ENCODE measurements around the gene TADA1. TPM values are rescaled to one million over a fixed set of nuclear protein-coding genes. Genes with fewer than 3 reads are reported as not detected.

Gene TADA1
- total RNA-seq, 4 donors from 2014 or later, result 10.4 to 16.6 (median 13.1) TPM

DNA sequence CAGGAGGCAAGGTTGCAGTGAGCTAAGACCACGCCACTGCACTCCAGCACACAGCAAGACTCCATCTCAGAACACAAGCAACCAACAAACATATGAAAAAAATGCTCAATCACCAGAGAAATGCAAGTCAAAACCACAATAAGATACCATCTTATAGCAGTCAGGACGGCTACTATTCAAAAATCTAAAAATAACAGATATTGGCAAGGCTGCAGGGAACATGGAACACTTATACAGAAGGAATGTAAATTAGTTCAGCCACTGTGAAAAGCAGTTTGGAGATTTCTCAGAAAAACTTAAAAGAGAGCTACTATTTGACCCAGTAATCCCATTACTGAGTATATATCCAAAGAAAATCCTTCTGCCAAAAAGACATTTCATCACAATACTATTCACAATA is 64.4 kb downstream of the TADA1 start:
- Histone ChIP-seq H3K4me3 (no peak overlapping the region), H3K36me3 (no peaks in the 10 kb centered on the region), H3K4me1 (no peaks in the 10 kb centered on the region), H3K27ac (no peak overlapping the region), H3K27me3 (no peaks in the 10 kb centered on the region), H3K9me3 (peaks cover 0 to 4% (median 0%) of the 10 kb centered on the region in 4 donors)
- no peak for DNase-seq (ENCODE audit: low spot score in 2 of 2)
- 49 to 57% methylated on average over 2 of the region's 2 CpGs for WGBS, 2 donors
- TF ChIP-seq, protein P1, sequence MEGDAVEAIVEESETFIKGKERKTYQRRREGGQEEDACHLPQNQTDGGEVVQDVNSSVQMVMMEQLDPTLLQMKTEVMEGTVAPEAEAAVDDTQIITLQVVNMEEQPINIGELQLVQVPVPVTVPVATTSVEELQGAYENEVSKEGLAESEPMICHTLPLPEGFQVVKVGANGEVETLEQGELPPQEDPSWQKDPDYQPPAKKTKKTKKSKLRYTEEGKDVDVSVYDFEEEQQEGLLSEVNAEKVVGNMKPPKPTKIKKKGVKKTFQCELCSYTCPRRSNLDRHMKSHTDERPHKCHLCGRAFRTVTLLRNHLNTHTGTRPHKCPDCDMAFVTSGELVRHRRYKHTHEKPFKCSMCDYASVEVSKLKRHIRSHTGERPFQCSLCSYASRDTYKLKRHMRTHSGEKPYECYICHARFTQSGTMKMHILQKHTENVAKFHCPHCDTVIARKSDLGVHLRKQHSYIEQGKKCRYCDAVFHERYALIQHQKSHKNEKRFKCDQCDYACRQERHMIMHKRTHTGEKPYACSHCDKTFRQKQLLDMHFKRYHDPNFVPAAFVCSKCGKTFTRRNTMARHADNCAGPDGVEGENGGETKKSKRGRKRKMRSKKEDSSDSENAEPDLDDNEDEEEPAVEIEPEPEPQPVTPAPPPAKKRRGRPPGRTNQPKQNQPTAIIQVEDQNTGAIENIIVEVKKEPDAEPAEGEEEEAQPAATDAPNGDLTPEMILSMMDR (IDR thresholded peaks at IDR 0.05), result no peak
- TF ChIP-seq EP300 (IDR thresholded peaks at IDR 0.05) (no peak), POLR2A (IDR thresholded peaks at IDR 0.05) (no peak)

- Histone ChIP-seq H3K4me1 (no peaks in the 10 kb centered on the region), H3K27ac (no peak overlapping the region), H3K27me3 (no peaks in the 10 kb centered on the region), H3K9me3 (peaks cover 0 to 4% (median 0%) of the 10 kb centered on the region in 4 donors), H3K4me3 (no peak overlapping the region), H3K36me3 (no peaks in the 10 kb centered on the region)
- WGBS, 2 donors, result 68 to 78% methylated on average over 2 of the region's 2 CpGs
- TF ChIP-seq EP300 (IDR thresholded peaks at IDR 0.05) (no peak), POLR2A (IDR thresholded peaks at IDR 0.05) (no peak)
- TF ChIP-seq, protein P1 (IDR thresholded peaks at IDR 0.05), result no peak
- no peak for DNase-seq (ENCODE audit: low spot score in 2 of 2)
These were observed 67.1 kb downstream of the TADA1 start for GRCh38 chr1:166808952-166809351.

Other genes with a start within 250 kb of the TADA1 start
- 10 to 100 TPM; 27.8 to 37.7 (median 32.8) TPM for gene POGK, start 36.8 kb downstream of the TADA1 start, total RNA-seq
- 1 to 10 TPM; 4.4 to 6.7 (median 5.7) TPM for gene ILDR2, start 99.3 kb upstream of the TADA1 start, total RNA-seq
- 1 to 10 TPM in 1 of 4 donors, under 1 TPM in 2, not detected in 1; 0.63 to 1.2 (median 0.66) TPM for gene MAEL, start 113.0 kb upstream of the TADA1 start, total RNA-seq
- not detected for gene GPA33, start 214.1 kb upstream of the TADA1 start, total RNA-seq
- gene STYXL2, start 217.8 kb upstream of the TADA1 start, total RNA-seq, result under 1 TPM in 1 of 4 donors, not detected in 3; 0.22 TPM

Measured in tibial nerve (tissue), 4 donors.